Ammon's horn (tissue), 1 donor: ENCODE data around the gene XYLT2.
A peak's percentile ranks its signal among the peaks of the same experiment; 100 is the strongest.

Experiments
- DNase-seq: peaks from one replicate; pipeline ENCODE4 v3.0.0-alpha.2; 2016; ENCODE audit warnings: low spot score

Gene XYLT2

DNA sequence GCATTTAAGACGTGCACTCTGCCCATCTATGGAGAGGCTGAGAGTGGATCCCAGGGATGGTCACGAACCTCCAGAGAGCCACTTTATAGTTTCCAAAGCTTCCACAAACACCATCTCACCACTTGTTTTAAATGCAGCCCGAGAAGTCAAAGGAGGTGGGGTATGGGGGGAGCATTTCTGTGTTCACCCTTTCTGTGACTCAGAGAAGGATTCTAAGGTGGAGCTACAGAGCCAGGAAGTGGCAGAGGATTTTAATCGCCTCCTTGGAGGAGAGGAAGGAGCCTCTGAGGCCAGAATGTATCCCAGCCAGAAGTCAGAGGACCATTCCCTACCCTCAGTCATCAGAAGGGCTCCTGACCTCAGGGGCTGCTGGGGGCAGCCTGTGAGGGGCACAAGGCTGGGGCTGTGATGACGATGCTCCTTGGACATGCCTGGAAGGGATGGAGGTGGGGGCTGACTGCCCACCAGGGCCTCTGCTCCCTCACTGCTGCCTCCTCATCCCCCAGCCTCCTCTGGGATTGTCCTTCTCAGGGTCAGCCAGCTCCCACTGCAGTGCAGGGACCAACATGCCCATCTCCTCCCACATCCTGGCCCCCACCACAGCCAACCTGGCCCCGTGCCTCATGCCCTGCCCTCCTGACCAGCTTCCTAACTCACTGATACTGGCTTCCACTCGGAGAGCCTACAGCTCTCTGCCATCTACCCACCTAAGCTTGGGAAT lies 2.8 kb downstream of the XYLT2 start:
- DNase-seq, result no peak

DNA sequence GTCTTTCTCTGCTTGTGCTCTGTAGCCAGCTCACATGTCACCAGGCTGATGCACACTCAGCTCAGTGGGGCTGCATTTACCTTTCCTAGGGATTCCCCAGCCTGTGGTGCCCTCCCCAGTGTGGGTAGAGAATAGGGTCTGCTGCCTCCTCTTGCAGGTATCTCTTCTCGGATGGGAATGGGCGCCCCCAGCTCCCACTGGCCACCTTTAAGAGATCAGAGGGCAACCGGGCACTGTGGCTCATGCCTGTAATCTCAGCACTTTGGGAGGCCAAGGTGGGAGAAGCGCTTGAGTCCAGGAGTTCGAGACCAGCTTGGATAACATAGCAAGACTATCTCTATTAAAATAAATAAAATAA lies 3.3 kb downstream of the XYLT2 start:
- no peak for DNase-seq

DNA sequence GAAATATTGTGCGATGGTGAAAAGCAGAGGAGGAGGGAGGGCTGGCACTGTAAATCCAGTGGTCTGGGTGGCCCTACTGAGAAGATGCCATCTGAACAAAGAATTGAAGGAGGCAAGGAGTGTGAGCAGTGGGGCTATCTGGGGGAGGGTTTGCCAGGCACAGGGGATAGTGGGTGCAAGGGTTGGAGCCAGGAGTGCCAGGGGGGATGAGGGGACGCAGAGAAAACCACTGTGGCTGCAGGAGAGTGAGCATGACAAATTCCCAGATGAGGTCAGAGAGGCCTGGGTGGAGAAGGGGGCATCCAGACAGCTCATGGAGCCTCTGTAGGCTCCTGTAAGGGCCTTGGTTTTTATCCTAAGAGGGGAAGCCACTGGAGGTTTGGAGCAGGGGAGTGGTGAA lies 4.8 kb downstream of the XYLT2 start:
- DNase-seq, result no peak

DNA sequence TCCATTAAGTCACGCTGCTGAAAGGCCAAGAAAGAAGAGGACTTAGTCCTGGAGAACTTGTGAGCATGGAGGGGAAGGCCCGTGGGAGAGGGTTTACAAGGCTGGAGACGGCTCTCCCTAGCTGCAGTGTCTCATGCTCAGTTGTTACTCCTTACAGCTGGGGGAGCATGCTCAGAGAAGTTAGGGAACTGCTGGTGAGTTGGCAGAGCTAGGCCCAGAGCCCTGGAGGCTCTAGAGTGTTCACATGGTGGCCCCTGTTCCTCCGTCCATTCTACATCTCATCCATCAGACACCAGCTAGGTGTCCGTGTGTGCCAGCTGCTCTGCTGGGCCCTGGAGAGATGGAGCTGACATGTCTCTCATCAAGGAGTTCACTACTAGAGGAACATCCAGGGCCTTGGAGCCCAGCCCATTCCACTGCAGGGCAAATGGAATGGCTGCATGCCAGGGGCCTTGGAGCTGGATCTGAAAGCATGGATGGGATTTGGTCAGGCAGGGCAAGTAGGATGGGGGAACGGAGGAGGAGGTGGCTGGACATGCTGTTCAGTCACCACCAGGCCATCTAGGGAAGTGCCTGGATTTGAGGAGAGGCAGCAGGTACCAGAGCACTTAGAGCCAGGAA lies 6.3 kb downstream of the XYLT2 start:
- no peak for DNase-seq

DNA sequence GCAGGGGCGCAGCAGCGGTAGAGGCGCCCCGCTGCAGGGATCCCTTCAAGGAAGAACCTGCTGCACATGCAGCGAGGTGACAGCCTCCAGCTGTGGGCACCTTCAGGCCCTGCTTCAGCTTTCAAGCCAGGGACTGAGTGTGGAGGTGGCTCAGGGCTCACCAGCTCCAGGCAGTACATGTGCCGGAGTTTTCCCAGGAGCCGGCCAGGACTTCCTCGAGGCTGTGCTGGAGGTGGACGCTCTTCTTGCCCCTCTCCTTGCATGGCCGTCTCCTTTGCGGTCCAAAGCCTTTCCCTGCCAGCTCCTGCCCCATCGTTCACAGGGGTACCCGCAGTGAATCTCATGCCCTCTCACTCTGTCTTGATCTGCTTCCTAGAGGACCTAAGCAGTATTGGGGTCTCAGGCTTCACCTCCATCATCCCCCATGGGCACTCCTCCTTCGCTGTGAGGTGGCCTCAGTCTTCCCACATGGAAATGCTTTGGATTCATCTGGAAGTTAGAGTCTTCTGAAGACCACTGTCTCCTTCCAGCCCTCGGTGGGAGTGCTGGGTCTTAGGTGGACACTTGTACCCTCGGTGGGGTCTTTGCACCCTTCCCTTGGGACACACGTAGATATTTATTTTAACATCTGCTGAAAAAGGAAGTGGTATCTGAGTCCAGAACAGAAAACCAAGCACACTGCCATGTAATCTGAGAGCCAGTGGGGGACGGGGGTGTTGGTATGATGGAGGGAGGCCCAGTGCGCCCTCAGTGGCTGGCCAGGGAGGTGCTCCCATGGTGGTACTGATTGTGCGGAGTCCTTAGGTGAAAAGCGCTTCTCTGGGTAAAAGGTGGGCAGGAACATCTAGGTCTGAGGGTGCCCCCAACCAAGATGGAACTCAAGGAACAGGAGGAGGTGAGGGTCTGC lies 7.0 kb downstream of the XYLT2 start:
- DNase-seq, result no peak

DNA sequence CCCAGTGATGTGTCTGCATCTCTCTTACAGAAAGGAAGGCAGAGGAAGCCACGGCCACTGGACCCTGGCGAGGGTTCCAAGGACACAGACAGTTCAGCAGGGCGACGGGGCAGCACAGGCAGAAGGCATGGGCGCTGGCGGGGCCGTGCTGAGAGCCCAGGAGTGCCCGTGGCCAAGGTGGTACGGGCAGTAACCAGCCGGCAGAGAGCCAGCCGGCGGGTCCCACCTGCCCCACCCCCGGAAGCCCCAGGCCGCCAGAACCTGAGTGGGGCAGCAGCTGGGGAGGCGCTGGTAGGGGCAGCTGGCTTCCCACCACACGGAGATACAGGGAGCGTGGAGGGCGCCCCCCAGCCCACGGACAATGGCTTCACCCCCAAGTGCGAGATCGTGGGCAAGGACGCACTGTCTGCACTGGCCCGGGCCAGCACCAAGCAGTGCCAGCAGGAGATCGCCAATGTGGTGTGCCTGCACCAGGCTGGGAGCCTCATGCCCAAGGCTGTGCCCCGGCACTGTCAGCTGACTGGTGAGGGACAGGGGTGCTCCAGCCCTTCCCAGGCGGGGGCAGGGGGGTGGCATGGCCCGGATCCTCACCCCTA lies 7.8 kb downstream of the XYLT2 start:
- DNase-seq, result no peak

DNA sequence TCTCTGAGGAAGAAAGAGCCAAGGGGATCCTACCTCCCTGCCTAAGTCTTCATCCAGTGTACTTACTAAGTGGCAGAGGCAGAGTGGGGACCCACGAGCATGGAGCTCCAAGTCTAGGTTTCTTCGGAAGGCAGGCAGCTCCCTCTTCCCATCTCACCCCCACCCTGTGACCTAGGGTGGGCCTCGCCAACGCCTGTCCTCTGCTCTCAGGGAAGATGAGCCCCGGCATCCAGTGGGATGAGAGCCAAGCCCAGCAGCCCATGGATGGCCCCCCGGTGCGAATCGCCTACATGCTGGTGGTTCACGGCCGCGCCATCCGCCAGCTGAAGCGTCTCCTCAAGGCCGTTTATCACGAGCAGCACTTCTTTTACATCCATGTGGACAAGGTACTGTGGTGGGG lies 8.3 kb downstream of the XYLT2 start:
- DNase-seq, result no peak

DNA sequence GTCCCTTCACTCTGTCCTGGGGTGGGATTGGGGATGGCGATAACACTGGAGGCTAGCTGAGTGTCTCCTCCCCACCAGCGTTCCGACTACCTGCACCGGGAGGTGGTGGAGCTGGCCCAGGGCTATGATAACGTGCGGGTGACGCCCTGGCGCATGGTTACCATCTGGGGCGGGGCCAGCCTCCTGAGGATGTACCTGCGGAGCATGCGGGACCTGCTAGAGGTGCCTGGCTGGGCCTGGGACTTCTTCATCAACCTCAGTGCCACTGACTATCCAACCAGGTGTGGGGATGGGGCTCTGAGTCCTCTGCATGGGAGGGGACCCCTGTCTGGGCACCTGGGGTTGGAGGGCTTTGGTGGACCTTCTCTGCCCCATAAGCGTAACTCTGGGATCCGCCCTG lies 8.8 kb downstream of the XYLT2 start:
- DNase-seq, result no peak

DNA sequence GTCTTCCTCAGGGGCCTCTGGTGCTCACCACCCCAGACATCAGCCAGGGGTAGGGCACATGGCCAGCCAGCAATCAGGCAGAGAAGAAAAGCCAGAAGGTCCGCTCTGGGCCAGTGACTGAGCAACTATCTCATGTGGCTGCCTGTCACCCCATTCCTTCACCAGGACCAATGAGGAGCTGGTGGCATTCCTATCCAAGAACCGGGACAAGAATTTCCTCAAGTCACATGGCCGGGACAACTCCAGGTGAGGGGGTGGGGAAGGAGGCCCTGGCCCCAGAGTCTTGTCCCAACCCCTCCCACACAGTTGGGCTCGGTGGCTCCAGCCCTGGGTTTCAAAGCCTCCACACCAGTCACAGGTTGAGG lies 9.4 kb downstream of the XYLT2 start:
- DNase-seq, result no peak

DNA sequence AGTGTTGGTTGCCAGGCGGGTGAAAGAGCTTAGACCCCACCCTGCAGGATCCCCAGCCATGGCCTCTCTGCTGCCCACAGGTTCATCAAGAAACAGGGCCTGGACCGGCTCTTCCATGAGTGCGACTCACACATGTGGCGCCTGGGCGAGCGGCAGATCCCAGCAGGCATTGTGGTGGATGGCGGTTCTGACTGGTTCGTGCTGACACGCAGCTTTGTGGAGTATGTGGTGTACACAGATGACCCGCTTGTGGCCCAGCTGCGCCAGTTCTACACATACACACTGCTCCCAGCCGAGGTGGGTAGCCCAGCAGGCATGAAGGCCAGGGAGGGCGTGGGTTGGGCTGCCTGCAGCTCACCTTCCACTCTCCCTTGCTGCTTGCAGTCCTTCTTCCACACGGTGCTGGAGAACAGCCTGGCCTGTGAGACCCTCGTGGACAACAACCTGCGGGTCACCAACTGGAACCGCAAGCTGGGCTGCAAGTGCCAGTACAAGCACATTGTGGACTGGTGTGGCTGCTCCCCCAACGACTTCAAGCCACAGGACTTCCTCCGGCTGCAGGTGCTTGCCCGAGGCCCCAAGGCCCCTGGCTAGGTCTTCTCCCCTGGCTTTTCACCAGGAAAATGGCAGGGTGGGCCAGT lies 9.9 kb downstream of the XYLT2 start:
- DNase-seq, result no peak

DNA sequence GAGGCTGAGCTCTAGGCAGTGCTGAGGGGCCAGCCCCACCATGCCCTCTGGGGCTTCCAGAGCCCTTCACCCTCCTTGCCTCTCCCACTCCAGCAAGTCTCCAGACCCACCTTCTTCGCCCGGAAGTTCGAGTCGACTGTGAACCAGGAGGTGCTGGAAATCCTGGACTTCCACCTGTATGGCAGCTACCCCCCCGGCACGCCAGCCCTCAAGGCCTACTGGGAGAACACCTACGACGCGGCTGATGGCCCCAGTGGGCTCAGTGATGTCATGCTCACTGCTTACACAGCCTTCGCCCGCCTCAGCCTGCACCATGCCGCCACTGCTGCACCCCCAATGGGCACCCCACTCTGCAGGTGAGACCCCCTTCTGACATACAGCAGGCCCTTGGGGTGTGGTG lies 10.5 kb downstream of the XYLT2 start:
- DNase-seq, result no peak

DNA sequence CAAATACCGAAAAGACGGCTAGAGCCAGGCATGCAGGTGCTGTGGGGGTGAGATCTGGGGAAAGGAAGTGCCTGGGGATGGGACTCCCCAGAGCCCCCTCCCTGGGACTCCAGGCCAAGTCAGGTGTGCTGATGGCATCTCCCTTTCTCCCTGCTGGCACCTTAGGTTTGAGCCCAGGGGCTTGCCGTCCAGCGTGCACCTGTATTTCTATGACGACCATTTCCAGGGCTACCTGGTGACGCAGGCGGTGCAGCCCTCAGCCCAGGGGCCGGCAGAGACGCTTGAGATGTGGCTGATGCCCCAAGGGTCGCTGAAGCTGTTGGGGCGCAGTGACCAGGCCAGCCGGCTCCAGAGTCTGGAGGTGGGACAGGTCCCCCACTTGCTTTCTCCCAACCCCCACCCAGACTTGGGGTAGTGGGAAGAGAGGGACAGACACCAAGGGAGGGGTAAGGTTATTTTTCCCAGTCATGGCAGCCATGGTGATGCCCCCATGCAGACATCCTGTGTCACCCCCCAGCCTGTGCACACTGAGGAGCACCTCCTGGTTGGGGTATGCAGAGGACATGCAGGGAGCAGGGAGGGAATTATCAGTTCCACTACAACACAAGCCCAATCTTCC lies 11.1 kb downstream of the XYLT2 start:
- no peak for DNase-seq

DNA sequence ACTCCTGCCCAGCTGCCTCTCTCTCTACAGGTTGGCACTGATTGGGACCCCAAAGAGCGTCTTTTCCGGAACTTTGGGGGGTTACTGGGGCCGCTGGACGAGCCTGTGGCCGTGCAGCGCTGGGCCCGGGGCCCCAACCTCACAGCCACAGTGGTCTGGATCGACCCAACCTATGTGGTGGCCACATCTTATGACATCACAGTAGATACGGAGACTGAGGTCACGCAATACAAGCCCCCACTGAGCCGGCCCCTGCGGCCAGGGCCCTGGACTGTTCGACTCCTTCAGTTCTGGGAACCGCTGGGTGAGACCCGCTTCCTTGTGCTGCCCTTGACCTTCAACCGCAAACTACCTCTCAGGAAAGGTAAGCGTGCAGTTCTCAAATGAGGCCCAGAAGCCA lies 12.3 kb downstream of the XYLT2 start:
- DNase-seq, result no peak

DNA sequence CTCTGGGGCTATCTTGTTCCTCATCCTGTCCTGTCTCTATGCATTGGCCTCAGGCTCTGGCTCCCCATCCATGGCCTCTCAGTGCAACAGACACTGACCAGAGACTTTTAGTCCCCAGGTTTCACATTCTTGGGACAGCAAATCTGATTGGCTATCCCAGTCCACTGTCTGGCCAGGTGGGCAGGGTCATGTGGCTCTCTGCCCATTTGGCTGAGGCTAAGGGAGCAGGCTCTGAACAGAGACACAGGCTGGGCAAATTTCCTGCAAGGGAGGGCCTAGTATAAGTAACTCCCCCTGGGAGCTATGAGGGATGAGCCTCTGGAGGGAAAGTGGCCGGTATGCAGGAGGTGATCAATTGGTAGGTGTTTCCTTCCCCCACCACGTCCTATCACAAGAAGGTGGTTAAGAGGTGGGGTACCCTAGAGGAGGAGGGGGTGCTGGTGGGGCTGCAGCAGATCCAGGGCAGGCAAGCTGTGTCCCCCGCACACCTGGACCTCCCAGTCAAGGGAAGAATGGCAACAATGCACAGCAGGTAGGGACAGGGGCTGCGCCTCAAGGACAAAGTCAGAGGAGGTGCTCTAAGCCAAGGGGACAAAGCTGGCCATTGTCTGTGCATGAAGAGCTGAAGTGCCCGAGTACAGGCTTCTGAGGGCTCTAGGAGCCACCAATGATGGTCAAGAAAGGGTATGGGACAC lies 13.2 kb downstream of the XYLT2 start:
- DNase-seq, result no peak

DNA sequence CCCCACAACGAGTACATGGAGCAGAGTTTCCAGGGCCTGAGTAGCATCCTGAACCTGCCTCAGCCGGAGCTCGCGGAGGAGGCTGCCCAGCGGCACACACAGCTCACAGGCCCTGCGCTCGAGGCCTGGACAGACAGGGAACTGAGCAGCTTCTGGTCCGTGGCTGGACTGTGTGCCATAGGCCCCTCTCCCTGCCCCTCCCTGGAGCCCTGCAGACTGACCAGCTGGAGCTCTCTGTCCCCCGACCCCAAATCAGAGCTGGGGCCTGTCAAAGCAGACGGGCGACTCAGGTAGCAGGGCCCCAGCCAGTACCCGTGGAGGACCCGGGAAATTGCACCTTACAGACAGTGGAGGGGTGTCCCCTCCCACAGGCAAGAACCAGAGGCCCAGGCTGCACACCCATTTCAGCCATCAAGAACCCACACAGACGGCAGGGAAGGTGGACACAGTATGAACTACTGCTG lies 14.1 kb downstream of the XYLT2 start:
- no peak for DNase-seq

DNA sequence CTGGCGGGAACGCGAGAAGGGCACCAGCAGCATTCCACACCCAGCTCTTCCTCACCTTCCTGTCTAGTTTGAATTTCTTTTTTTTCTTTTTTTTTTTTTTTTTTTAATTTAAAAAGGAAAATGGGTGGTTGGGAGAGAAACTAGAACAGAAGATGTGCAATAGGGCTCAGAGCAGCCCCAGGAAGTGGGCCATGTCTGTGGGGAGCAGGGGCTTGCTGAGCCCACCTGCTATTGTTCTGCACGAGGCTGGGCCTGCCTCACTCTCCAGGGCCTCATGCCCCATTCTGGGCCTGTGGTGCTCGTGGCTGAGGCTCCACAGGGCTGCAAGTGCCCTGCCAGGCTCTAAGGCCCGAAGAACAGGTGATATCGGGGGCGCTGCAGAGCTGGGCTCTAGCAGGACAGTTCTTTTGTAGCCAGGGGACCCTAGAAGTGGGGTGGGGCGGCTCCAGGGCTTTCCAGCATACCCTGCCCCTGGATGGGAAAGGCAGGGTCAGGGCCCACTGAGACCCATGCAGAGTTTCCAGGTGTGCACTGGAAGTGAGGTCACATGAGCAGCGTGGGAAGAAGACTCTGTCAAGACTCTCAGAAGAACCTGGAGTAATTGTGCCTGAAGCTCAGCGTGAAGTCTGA lies 14.7 kb downstream of the XYLT2 start:
- DNase-seq, result no peak

DNA sequence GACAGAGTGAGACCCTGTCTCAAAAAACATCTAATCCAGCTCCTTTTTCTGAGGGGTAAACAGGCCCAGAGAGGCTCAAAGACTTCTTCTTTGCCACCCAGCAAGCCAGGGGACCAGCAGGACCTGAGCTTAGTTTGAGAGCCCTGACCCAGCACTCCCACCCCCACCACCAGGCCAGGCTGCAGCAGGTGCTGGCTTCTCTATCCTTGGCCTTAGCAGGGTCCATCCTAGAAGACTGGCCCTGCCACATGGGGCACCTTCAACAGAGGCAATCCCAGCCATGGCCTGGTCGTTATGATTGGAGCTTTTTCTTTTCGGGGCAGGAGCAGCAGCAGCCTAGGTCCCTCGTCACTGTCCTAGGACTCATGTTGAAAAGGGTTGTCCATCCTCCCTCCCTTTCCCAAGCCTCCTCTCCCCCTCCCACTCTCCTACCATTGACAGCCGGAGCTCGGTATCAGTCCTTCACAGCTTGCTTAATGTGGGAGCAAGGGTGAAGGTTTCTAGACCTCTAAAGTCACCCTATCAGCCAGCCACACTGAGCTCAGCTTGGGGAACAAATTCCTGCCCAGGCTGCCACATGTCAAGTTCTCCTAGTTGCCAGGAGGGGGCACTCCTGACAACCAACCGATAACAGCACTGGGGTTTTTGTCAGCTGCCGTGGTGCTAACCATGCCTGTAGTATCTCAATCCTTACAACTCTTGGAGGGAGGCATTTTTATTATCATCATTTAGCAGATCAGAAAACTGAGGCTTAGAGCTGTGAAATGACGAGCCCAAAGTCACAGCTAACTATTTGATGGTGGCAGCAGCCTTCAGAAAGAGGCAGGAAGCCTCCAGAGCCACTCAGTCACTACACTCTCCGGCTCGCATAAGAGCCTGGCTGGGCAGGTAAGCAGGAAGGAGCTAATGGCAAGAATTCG lies 15.9 kb downstream of the XYLT2 start:
- DNase-seq, result peak; percentile 86

DNA sequence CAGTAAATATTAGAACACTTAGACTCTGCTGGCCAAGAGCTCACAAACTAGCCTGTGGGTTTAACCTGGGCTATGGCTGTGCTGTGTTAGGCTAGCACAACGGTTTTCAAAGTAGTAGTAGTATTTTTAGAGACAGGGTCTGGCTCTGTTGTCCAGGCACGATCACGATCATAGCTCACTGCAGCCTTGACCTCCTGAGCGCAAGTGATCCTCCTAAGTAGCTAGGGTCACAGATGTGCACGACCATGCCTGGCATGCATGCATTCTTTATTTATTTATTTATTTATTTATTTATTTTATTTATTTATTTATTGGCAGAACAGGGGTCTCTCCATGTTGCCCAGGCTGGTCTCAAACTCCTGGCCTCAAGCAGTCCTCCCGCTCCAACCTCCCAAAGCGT lies 16.7 kb downstream of the XYLT2 start:
- DNase-seq, result no peak

DNA sequence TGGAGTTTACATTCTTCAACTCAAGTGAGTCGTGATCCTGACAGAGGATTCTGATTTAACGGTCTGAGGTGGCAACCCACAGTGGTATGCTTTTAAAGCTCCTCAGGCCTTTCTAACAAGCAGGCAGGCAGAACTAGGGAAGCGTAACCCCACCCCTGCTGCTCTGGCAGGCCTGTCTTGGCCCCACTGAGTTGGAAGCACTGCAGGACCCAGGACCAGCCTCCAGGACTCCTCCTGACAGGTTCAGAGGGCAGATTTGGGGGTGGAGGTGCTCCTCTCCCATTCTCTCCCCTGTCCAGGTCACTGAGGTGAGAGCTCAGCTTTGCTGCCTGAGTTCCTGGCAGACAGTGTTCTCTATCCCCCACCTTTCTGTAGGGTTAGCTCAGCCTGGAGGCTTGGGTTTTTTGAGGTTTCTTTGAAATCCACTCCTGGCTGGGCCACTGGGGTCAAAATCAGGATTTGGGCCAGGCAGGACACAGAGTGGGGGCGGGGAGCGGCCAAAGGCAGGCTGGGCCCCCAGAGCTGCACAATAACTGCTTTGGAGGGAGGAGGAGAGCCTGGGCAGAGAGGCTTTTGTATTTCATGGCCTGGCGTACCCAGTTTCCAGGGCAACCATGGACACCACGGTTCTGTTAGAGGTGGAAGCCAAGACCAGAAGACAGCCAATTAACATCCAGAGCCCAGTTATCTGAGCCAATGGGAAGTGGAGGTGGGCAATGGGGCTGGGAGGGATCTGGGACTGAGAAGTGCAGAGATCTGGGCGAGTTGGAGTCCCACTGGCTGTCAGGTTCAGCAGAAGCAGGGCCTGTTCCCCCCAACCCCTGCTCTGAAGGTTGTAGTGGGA lies 17.5 kb downstream of the XYLT2 start:
- peak; percentile 94 for DNase-seq
